ENCODE measurements around the gene INO80E.
"Not testable (repeated sequence)": the region's sequence is repeated elsewhere in the genome, so short reads cannot be mapped to it uniquely, and the experiment has no call there.

INO80E gene

GRCh38 chr16:30010844-30011713 is 15.0 kb downstream of the INO80E start, which contains the start of gene DOC2A:
TSS of gene DOC2A (minus strand) at chr16:30011027. CDS start at chr16:30010222, 805 bp downstream.
- DNase-seq = peak in 1 of 2 experiments; percentile 67

GRCh38 chr16:30011714-30012504 is 15.9 kb downstream of the INO80E start:
- no peak for DNase-seq

DNA sequence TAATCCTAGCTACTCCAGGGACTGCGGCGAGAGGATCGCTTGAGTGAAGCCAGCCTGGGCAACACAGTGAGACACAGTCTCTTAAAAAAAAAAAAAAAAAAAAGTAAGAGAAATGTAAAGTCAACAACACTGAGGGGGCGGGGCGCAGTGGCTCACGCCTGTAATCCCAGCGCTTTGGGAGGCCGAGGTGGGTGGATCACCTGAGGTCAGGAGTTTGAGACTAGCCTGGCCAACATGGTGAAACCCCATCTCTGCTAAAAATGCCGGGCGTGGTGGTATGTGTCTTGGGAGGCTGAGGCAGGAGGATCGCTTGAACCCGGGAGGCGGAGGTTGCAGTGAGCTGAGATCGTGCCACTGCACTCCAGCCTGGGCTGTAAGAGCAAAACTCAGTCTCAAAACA is 16.6 kb downstream of the INO80E start:
- DNase-seq = not testable (repeated sequence)

DNA sequence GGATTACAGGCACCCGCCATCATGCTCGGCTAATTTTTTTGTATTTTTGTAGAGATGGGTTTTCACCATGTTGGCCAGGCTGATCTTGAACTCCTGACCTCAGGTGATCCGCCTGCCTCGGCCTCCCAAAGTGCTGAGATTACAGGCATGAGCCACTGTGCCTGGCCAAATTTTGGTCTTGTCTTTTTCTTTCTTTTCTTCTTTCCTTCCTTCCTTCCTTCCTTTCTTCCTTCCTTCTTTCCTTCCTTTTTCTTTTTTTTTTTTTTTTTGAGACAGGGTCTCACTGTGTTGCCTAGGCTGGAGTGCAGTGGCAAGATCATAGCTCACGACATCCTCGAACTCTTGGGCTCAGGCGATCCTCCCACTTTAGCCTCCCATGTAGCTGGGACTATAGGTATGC is 19.4 kb downstream of the INO80E start:
- not testable (repeated sequence) for DNase-seq

GRCh38 chr16:30016555-30017276 is 20.7 kb downstream of the INO80E start:
- no peak for DNase-seq

DNA sequence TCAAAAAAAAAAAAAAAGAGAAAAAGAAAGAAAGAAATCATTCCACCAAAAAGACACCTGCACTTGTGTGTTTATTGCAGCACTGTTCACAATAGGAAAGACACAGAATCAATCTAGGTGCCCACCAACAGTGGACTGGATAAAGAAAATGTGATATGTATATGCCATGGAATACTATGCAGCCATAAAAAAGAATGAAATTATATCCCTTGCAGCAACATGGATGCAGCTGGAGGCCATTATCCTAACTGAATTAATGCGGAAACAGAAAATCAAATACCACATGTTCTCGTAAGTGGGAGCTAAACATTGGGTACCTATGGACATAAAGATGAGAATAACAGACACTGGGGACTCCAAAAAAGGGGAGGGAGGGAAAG is 21.2 kb downstream of the INO80E start:
- DNase-seq = no peak

DNA sequence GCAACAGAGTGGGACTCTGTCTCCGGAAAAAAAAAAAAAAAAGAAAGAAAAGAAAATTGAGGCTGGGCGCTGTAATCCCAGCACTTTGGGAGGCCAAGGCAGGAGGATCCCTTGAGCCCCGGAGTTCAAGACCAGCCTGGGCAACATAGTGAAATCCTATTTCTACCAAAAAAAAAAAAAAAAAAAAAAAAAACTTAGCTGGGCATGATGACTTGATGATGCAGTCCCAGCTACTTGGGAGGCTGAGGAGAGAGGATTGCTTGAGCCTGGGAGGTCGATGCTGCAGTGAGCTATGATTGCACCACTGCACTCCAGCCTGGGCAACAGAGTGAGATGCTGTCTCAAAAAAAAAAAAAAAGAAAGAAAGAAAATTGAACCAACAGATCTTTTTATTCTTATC is 21.9 kb downstream of the INO80E start:
- DNase-seq = not testable (repeated sequence)

DNA sequence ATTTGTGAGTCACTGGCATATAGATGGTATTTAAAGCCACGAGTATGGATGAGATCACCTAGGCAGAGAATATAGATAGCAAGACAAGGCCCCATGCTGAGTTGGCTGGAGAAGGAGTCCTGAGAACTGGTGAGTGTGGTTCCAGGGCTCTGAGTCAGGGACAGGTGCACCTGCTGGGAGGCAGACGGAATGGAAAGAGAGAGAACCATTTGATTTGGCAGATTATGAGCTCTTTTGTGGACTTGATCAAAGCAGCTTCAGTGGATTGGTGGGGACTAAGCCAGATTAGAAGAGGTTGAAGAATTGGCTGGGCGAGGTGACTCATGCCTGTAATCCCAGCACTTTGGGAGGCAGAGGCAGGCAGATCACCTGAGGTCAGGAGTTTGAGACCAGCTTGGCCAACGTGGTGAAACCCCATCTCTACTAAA is 22.7 kb downstream of the INO80E start:
- no peak for DNase-seq

DNA sequence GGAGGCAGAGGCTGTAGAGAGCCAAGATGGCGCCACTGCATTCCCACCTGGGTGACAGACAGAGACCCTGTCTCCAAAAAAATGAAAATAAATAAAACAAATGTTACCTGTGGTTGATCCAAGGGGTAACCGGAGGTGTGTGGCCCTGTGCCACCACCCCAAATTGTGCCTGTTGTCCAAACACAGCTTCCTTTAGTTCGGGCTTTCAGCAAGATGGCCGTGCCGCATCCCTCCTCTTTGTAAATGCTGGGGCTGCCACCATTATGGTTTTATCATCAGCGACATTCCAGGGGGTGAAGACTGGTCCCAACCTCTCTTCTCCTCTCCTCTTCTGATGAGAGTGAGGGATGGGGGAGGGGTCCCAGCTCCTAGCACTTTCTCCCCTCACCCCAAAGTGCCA is 26.8 kb downstream of the INO80E start, which contains the start of gene C16orf92:
TSS of gene C16orf92 (plus strand) at position 312 of the 400 bp plus-strand sequence. CDS start 143 bp downstream, outside the sequence.
- no peak for DNase-seq

DNA sequence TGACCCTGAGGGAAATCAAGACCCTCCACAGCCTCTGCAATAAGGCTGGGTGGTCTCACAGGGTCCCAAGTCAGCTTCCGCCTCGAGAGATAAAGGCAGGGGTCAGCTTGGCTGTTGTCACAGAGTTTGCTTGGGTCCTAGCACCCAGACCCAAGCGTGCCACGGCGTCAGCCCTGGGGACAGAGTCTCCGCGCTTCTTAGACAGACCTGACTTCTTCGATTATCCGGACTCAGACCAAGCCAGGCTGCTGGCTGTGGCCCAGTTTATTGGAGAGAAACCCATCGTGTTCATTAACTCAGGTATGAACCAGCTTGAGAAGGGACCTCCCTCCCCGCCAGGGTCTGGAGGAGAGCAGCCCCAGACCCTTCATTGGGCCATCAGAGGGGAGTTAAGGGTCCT is 27.5 kb downstream of the INO80E start:
- no peak for DNase-seq

DNA sequence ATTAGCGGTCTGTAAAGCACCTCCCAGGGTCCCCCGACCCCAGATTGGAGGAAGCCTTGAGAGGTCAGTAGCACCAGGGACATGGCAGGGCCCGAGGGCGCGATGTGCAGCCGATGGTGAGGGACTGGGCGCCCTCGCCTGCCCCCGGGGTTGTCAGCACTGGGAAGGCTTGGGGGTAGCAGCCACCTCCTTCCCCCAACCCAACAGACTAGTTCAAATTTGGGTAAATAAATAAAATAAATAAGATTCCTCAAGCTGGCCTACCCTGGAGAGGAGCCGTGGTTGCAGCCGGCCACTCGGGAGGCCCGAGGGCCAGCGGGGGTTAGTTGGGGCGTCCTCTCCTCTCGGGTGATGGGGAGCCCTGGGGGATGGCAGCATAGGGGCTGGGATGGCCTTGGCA is 28.4 kb downstream of the INO80E start:
- no peak for DNase-seq

GRCh38 chr16:30025156-30025555 is 29.1 kb downstream of the INO80E start:
- DNase-seq = no peak

- no peak for DNase-seq
Measured at GRCh38 chr16:30025574-30025973, 29.5 kb downstream of the INO80E start.

GRCh38 chr16:30026449-30026848 is 30.4 kb downstream of the INO80E start:
- no peak for DNase-seq

- DNase-seq = no peak
Measured at GRCh38 chr16:30027588-30028437, 31.8 kb downstream of the INO80E start.

DNA sequence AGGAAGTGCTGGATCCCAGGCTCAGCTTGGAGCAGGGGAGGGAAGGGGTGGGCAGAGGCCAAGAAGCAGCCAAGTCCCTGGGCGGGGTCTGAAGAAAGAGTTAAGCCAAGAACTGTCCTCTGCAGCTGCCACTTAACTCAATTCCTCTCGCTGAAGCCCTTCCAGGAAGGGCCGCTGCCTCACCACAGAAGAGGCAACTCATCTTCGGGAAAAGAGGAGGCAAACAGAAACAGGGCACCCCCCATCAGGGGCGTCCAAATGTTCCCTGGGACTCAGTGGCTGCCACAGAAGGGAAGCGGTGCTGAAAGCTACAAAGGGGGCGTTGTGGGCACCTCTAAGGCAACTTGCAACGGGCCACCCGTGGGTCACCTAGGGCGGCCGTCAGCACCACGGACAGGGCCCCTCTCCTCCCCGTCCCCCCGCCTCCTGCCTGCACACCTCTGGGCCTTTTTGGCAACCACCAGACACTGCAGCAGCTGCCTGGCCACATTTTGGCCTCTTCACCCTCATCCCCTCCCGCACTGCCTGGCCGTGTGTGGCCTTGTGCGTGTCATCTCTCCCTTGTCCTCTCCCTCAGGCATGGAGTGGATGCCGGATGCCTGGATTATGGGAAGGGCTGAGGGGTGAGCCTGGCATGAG is 32.5 kb downstream of the INO80E start:
- DNase-seq = peak in 1 of 2 experiments; percentile 39

GRCh38 chr16:30030011-30030685 is 34.1 kb downstream of the INO80E start:
- DNase-seq = peak in 1 of 2 experiments; percentile 25

DNA sequence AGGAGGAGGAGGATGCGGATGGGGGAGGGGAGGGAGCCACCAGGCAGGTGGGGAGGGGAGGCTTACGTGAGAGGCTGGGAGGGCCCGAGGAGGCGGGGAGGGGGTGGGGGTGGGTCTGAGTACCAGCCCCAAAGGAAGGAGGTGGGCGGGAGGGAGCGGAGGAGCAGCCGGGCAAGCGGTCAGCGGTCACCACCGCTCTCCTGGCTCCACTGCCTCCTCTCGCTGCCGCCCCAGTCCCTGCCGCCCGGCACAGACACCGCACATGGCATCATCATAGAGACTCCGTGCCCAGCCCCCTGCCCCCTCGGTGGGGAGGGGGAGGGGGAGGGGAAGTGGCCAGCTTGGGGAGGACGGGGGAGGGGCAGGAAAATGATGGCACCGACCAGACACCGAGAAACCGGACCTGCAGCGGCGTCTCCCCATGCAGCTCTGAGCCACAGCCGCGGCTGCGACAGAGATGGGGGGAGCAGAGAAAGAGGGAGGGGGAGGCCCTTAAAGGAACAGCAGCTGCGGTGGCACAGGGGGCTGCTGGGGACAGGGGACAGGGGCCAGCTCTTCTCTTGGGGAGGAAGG is 34.9 kb downstream of the INO80E start, which contains the start of gene TLCD3B:
TSS of gene TLCD3B (minus strand) at position 431 of the 573 bp plus-strand sequence. CDS start 744 bp downstream, outside the sequence.
- no peak for DNase-seq

GRCh38 chr16:30031477-30031918 is 35.5 kb downstream of the INO80E start:
- no peak for DNase-seq

All from NCI-H446 (cell line).